HG02840 (cell line): ENCODE results near the gene NELFE.
"Not testable (repeated sequence)": the region's sequence is repeated elsewhere in the genome, so short reads cannot be mapped to it uniquely, and the experiment has no call there.

Experiments
- ATAC-seq: cut with Tn5 transposase; IDR thresholded peaks from one replicate; pipeline ENCODE4 v1.9.1; 2021; ENCODE audit warnings: mild to moderate bottlenecking, moderate library complexity, moderate number of reproducible peaks; ENCODE audit not compliant: unreplicated experiment, low FRiP score

NELFE gene, protein sequence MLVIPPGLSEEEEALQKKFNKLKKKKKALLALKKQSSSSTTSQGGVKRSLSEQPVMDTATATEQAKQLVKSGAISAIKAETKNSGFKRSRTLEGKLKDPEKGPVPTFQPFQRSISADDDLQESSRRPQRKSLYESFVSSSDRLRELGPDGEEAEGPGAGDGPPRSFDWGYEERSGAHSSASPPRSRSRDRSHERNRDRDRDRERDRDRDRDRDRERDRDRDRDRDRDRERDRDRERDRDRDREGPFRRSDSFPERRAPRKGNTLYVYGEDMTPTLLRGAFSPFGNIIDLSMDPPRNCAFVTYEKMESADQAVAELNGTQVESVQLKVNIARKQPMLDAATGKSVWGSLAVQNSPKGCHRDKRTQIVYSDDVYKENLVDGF

DNA sequence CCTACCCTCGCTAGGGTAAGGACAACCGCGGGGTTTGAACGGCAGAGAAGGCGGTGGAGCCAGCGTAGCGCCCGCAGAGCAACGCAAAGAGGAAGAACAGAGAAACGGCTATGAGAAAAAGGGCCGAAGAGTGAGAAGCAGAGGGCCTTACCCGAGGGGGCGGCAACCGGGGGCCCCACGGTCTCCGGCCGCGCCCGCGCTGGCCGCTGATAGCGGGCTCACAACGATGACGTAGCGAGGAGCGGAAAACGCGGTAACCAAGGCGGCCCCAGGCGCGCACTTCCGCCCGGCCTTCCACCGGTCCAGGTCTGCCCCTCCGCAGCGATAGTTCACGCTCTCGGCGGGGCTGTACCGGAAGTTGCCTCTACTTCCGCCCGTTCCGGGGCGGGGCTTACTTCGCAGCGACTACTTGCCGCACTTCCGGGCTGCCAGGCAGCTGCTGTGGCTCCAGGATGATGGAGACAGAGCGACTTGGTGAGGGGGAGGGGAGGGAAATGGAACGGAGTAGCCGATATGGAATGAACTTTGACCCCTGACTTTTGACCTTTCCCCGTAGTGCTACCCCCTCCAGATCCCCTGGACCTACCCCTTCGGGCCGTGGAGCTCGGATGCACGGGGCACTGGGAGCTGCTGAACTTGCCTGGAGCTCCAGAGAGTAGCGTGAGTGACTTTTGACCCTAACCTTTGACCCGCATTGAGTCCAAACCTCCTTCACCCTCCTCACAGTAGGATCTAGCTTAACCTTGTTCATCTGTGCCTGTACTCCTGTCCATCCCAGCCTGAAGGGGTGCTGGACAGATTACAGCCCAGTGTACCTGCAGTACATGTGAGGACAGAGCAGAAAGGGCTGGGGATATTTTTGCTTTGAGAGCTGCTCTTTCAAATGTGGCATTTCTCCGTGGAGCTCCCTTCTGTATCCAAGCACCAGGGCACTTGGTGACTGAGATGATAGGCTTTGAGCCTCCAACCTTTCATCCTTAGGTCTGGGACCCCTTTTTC, at the start of gene NELFE, which contains the start of gene SKIC2:
TSS of gene NELFE (minus strand) at position 231 of the 999 bp plus-strand sequence. CDS start 525 bp downstream, outside the sequence.
TSS of gene SKIC2 (plus strand) at position 435 of the 999 bp plus-strand sequence. CDS start at position 453, 18 bp downstream.
- peak; percentile 87 for ATAC-seq

DNA sequence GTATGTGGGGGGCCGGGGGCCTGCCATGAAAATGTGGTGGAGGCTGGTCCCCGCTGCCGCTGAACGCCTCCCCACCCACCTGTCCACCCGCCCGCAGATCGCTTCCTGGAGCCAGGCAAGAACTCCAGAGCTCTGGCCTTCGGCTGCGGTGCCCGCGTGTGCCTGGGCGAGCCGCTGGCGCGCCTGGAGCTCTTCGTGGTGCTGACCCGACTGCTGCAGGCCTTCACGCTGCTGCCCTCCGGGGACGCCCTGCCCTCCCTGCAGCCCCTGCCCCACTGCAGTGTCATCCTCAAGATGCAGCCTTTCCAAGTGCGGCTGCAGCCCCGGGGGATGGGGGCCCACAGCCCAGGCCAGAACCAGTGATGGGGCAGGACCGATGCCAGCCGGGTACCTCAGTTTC, 49.3 kb upstream of the NELFE start:
- not testable (repeated sequence) for ATAC-seq

DNA sequence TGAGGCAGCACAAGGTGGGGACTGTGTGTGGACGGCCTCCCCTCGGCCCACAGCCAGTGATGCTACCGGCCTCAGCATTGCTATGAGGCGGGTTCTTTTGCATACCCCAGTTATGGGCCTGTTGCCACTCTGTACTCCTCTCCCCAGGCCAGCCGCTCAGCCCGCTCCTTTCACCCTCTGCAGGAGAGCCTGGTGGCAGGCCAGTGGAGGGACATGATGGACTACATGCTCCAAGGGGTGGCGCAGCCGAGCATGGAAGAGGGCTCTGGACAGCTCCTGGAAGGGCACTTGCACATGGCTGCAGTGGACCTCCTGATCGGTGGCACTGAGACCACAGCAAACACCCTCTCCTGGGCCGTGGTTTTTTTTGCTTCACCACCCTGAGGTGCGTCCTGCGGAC, 48.3 kb upstream of the NELFE start:
- ATAC-seq, result not testable (repeated sequence)

DNA sequence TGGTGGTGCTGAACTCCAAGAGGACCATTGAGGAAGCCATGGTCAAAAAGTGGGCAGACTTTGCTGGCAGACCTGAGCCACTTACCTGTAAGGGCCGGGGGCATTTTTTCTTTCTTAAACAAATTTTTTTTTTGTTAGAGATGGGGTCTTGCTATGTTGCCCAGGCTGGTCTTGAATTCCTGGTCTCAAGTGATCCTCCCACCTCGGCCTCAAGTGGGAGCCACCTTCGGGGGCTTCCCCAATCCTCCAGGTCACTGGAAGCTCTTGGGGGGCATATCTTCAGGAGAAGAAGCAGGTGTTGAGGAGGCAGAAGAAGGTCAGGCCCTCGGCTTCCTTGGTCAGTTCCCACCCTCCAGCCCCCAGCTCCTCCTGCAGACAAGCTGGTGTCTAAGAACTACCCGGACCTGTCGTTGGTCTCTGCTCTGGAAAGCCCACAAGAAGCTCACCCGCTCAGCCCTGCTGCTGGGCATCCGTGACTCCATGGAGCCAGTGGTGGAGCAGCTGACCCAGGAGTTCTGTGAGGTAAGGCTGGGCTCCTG, 47.3 kb upstream of the NELFE start:
- not testable (repeated sequence) for ATAC-seq

DNA sequence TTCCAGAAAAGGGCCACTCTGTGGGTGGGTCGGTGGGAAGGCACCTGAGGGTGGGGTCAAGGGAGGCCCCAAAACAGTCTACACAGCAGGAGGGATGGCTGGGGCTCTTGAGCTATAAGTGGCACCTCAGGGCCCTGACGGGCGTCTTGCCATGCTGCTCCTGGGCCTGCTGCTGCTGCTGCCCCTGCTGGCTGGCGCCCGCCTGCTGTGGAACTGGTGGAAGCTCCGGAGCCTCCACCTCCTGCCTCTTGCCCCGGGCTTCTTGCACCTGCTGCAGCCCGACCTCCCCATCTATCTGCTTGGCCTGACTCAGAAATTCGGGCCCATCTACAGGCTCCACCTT, 46.7 kb upstream of the NELFE start:
- ATAC-seq, result not testable (repeated sequence)

DNA sequence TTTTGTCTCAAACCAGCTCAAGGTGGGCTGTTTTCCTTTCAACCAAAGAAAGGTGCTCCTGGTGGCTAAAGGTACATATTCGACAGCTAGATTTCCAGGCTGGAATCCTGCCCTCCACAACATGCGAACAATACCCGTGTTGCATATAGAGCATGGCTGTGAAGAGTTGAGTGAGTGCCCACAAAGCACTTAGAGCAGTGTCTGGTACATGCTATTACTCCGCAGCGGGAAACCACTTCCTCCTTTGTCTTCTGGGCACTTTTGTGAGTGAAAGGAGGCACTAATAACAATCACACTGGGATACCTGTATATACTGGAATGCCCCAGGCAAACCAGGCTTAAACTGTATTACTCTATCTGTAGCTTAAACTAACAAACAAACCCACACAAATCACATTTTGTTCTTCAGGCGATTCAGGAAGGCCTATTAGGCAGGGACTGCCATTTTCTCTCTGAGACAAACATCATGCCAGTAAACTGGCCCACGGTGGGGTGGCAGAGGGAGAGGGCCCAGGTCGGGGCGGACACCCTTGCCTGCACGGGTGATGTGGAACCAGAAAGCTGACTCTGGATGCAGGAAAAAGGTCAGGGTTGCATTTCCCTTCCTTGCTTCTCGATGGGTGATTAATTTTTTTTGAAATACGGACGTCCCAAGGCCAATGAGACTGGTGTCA, 46.2 kb upstream of the NELFE start:
- not testable (repeated sequence) for ATAC-seq

DNA sequence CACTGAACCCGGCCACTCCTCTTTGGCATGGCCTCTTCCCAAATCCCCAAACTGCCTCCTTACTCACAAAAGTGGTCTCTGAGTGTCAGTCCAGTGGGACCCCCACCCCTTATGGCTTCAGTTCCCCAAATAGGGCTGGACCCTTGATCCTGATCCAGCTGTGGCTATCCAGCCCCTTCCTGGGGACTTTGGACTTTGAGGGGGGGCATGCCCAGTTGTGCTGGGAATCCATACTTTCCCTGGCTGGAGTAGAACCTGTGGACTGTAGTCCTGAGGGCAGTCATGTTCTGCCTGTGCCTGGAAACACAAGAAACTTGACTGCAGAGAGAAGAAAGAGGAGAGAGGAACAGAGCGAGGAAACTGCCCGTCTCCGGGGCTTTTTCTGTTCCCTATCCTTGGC, 45.6 kb upstream of the NELFE start:
- ATAC-seq, result not testable (repeated sequence)

DNA sequence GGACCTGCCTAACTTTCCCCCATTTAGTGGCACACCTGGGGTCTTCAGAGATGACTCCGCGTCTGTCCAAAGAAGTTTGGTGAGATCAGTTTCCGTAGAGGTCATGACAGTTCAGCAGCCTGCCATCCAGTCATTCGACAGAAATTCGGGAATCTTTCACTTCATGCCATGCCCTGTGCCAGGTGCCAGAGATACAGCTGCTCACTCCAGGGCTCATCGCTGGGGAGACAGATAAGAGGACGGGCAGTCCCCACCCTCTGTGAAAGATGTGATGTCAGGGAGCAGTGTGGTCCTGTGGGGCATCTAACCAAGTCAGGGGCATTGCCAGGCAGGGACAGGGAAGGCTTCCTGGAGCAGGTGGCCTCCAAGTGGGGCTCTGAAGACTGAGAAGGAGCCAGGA, 44.5 kb upstream of the NELFE start:
- ATAC-seq, result not testable (repeated sequence)

DNA sequence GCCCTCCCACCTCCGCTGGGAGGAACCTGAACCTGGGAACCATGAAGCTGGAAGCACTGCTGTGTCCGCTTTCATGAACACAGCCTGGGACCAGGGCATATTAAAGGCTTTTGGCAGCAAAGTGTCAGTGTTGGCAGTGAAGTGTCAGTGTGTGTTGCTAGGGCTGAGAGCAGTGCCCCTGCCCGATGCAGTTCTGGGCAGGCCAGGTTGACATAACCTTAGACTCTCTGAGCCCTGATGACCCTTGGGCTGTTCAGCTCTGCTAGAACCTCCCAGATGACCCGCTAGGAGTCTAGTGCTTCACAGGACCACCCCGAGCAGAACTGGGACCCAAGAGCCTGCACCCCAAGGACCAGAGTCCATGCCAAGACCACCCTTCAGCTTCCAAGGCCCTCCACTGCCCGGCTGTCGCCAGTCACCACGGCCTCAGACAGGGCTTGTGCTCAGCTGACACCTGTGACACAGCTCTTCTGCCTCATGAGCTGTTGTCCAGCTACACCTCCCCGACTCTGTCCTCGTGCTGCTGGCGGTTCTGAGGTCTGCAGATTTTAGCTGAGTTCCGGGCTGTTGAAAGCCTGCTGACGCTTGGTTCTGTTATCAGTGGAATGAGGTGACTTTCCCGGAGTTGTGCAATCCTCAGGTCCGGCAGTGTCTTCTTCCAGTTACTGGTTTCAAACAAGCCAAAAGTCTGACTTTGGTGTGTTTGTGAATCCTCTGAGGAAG, 43.9 kb upstream of the NELFE start:
- ATAC-seq, result not testable (repeated sequence)

DNA sequence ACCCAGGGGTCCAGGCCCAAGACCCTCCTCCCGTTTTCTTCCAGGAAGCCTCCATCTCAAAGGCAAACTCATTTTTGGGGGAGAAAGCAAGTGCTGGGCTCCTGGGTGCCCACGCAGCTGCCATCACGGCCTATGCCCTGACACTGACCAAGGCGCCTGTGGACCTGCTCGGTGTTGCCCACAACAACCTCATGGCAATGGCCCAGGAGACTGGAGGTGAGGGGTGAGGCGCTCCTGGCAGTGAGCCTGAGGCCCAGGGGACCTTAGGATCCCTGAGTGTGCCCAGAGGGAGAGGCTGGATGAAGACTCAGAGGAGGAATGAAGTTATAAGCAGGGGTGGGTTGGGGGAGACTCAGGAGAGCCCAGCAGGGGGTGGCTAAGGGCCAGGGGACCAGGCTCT, 37.6 kb upstream of the NELFE start:
- ATAC-seq, result not testable (repeated sequence)

DNA sequence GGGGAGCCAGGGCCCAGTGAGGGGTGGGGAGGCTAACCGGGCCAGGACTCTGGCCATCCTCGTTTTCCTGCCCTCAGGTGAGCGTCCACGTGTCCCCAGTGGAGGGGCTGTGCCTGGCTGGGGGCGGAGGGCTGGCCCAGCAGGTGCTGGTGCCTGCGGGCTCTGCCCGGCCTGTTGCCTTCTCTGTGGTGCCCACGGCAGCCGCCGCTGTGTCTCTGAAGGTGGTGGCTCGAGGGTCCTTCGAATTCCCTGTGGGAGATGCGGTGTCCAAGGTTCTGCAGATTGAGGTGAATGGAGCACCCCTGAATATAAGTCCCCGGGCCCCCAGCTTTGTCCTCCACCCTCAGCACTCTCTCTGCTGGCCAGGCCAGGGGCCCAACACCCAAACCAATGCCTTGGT, 35.6 kb upstream of the NELFE start:
- not testable (repeated sequence) for ATAC-seq

DNA sequence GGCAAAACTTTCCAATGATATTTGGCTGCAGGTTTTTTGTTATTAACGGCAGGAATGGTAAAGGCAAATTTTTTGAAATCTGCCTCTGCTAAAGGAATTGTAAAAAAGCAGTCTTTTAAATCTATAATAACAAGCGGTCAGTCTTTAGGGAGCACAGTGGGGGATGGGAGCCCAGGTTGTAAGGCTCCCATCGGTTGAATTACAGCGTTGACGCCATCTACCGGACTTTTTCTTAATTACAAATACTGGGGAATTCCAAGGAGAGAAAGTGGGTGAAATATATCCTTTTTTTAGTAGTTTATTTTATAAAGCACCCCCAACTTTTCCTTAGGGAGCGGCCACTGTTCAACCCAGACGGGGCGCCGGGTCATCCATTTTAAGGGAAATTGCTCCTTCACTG, 30.6 kb upstream of the NELFE start:
- ATAC-seq, result not testable (repeated sequence)

DNA sequence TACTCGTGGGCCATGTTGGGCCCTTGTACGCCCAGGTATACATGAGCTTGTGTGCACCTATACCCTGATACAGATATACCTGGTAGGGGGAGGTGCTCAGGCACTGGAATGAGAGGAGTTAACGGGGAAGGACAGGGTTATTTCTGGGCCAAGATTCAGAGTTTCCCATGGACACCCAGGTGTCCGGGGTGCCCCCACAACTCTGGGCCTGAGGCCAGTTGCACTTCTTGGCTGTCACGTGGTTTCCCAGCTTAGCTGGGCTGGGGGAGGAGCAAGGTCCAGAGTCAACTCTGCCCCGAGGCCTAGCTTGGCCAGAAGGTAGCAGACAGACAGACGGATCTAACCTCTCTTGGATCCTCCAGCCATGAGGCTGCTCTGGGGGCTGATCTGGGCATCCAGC, 23.0 kb upstream of the NELFE start, which contains the start of gene C4A:
TSS of gene C4A (plus strand) at position 314 of the 400 bp plus-strand sequence. CDS start at position 365, 51 bp downstream.
- not testable (repeated sequence) for ATAC-seq

DNA sequence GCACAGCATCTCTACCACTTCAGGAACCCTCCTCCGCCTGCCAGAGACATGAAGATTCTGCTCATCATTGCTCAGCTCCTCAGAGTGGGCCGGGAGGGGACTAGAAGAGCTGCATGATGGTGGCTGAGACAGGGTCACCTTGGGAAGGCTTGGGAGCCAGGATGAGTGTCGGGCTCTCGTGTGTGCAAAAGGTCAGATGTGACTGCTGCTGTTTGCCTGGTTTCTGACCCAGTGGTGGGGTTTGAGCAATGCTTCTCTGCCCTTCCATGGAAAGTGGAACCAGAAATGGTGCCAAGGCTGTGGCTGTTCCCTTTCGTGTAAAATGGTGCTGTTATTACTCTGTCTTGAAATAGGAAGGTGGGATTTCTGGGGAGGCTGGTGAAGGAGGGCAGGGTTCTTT, 22.2 kb upstream of the NELFE start:
- not testable (repeated sequence) for ATAC-seq

DNA sequence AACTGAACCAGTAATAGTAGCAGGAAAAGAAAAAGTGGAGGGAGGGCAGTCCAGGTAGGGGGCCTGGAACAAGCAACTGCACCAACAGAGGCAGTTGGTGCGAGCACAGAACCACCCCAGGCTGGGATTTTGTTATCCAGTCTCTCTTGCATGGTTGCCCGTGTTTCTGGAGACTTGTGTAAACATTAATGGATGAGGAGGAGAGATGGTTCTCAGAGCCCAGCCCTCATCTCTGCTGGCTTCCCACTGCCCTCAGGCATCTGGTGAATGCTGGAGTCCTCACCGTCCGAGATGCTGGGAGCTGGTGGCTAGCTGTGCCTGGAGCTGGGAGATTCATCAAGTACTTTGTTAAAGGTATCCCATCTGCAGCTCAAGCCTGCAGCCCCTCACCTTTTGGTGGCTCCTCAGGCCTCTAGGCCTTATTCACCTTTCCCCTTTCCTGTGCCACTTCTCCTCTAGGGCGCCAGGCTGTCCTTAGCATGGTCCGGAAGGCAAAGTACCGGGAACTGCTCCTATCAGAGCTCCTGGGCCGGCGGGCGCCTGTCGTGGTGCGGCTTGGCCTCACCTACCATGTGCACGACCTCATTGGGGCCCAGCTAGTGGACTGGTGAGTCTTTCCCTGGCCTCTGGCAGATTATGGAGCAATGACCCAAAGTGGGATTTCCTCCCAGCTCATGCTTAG, 21.6 kb upstream of the NELFE start:
- not testable (repeated sequence) for ATAC-seq

DNA sequence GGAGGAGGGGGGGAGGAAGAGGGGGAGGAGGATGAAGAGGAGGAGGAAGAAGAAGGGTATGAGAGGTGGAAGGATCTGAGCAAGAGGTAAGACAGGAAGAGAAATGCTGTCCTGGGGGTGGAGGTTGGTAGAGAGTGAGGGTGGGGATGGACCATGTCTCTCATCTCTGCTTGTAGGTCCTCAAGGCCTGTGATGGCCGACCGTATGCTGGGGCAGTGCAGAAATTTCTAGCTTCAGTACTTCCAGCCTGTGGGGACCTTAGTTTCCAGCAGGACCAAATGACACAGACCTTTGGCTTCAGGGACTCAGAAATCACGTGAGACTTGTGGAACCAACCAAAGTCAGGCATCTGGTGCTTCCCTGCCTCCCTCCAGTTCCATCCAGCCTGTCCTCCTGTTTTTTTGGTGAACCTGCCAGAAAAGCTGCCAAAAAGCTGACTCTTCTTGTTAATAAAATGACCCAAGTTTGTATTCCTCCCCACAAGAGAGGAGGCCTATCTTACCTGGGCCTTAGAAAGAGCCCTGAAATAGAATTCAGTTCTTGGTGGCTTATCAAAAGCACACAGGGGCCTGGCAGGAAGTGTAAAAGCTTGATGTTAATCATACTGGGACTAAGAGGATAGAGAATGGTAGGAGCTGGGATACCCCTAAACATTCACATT, 20.6 kb upstream of the NELFE start:
- ATAC-seq, result no peak

DNA sequence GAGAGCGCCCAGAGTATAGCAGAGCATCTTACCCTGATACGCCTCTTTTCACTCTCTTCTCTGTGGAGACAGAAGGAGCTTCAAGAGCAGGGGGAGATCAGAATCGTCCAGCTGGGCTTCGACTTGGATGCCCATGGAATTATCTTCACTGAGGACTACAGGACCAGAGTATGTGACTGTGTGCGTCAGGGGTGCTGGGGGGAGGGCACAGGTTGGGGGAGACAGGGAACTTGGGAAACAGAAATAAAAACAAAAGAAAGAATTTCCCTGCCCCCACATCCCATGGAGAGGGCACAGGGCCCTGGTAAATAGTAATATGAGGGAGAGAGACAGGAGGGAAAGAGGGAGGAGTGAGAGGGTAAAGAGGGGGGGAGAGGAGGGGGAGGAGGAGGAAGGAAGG, 20.1 kb upstream of the NELFE start:
- ATAC-seq, result no peak

DNA sequence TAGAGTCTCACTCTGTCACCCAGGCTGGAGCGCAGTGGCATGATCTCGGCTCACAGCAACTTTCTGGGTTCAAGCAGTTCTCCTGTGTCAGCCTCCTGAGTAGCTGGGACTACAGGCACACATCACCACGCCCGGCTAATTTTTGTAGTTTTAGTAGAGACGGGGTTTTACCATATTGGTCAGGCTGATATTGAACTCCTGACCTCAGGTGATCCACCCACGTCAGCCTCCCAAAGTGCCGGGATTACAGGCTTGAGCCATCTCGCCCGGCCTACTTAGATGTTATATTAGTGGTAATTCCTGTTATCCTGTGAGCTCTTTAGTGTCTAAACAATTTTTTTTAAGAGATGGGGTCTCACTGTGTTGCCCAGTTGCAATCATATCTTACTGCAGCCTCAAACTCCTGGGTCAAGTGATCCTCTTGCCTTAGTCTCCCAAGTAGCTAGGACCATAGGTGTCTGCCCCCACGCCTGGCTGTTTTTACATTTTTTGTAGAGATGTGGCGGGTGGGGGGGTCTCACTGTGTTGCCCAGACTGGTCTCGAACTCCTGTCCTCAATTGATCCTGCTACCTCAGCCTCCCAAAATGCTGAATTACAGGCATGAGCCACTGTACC, 19.2 kb upstream of the NELFE start:
- no peak for ATAC-seq
